Tibial nerve (tissue), 3 donors: ENCODE data around the gene SLC24A3.

Source experiments
- CTCF ChIP-seq, 5 experiments: fragments of 200-600 bp in 3 of 5; fragments of 450-650 bp in 2 of 5; sonication (generic) in 3 of 5; IDR thresholded peaks; one replicate each; pipeline ENCODE4 v1.5.1; 2016 to 2019; ENCODE audit warnings: antibody characterized with exemption in 5 of 5, mild to moderate bottlenecking in 3 of 5, moderate library complexity in 2 of 5
- POLR2A ChIP-seq, 2 donors: fragments of 450-650 bp; IDR thresholded peaks; one replicate each; pipeline ENCODE4 v1.6.1; 2017; ENCODE audit warnings: antibody characterized with exemption in 2 of 2, mild to moderate bottlenecking in 2 of 2, moderate library complexity in 2 of 2

- no peak for TF ChIP-seq POLR2A (IDR thresholded peaks at IDR 0.05)
- no peak for TF ChIP-seq CTCF (IDR thresholded peaks at IDR 0.05)
Measured at GRCh38 chr20:19625426-19625825, 413.0 kb downstream of the SLC24A3 start.
